ENCODE measurements around the gene SEPHS2.

Gene SEPHS2

GRCh38 chr16:30445408-30446202, at the start of gene SEPHS2:
Gene SEPHS2, minus strand, starts transcription at chr16:30445874. Its CDS starts 147 bp downstream, at chr16:30445727.
- peak within 1 kb of the TSS; percentile 95 for H3K4me3 ChIP-seq (ENCODE audit: low read depth, low read length)
- DNase-seq (ENCODE audit: low read depth), result peak; percentile 96
- peak; percentile 49 for TF ChIP-seq CTCF (IDR thresholded peaks at IDR 0.05; ENCODE audit: low read depth, low read length, missing control alignments)

GRCh38 chr16:30494709-30495108, 49.0 kb upstream of the SEPHS2 start:
- no peak for TF ChIP-seq CTCF (IDR thresholded peaks at IDR 0.05; ENCODE audit: low read depth, low read length, missing control alignments)
- no peak overlapping the region for H3K4me3 ChIP-seq (ENCODE audit: low read depth, low read length)
- no peak for DNase-seq (ENCODE audit: low read depth)

GRCh38 chr16:30493941-30494488, 48.3 kb upstream of the SEPHS2 start:
- no peak overlapping the region for H3K4me3 ChIP-seq (ENCODE audit: low read depth, low read length)
- no peak for TF ChIP-seq CTCF (IDR thresholded peaks at IDR 0.05; ENCODE audit: low read depth, low read length, missing control alignments)
- DNase-seq (ENCODE audit: low read depth), result no peak

- H3K4me3 ChIP-seq (ENCODE audit: low read depth, low read length), result no peak overlapping the region
- DNase-seq (ENCODE audit: low read depth), result no peak
- no peak for TF ChIP-seq CTCF (IDR thresholded peaks at IDR 0.05; ENCODE audit: low read depth, low read length, missing control alignments)
These were observed 46.2 kb upstream of the SEPHS2 start for GRCh38 chr16:30491744-30492308.

GRCh38 chr16:30491229-30491628, 45.6 kb upstream of the SEPHS2 start:
- no peak for DNase-seq (ENCODE audit: low read depth)
- no peak for TF ChIP-seq CTCF (IDR thresholded peaks at IDR 0.05; ENCODE audit: low read depth, low read length, missing control alignments)

GRCh38 chr16:30490210-30490609, 44.5 kb upstream of the SEPHS2 start:
- no peak for DNase-seq (ENCODE audit: low read depth)
- no peak for TF ChIP-seq CTCF (IDR thresholded peaks at IDR 0.05; ENCODE audit: low read depth, low read length, missing control alignments)
- no peak overlapping the region for H3K4me3 ChIP-seq (ENCODE audit: low read depth, low read length)

More at GRCh38 chr16:30491229-30491628, 45.6 kb upstream of the SEPHS2 start:
- no peak overlapping the region for H3K4me3 ChIP-seq (ENCODE audit: low read depth, low read length)
